Omental fat pad (tissue), 4 donors: Measurements from ENCODE around the gene MADCAM1. TPM values are rescaled to one million over a fixed set of nuclear protein-coding genes. Genes with fewer than 3 reads are reported as not detected.

Source experiments
- ATAC-seq: fragments of 150-250 bp; one replicate; pipeline ENCODE4 v1.9.1; 2016; ENCODE audit warnings: mild to moderate bottlenecking, moderate library complexity; ENCODE audit not compliant: low FRiP score
- DNase-seq: peaks from one replicate; pipeline ENCODE4 v3.0.0-alpha.2; 2019; ENCODE audit warnings: low spot score
- CTCF ChIP-seq, 3 donors: fragments of 450-650 bp; IDR thresholded peaks; one replicate each; pipeline ENCODE4 v1.5.1; 2016 to 2017; ENCODE audit warnings: antibody characterized with exemption in 3 of 3, mild to moderate bottlenecking in 3 of 3, moderate library complexity in 2 of 3
- total RNA-seq, 4 donors: library from RNA; depleted of rRNA; stranded (reverse); fragments of >200 nt; gene quantifications; one replicate each; pipeline ENCODE4 v1.1.0, GENCODE V29; 2016

The MADCAM1 gene
- total RNA-seq, 4 donors from 2014 or later: 0.69 TPM; not detected in 3

- ATAC-seq (no peak), DNase-seq (no peak)
These were observed 40.0 kb downstream of the MADCAM1 start for GRCh38 chr19:536031-536880.

GRCh38 chr19:536881-537404 lies 40.7 kb downstream of the MADCAM1 start:
- no peak for ATAC-seq
- TF ChIP-seq CTCF (IDR thresholded peaks at IDR 0.05): no peak
- no peak for DNase-seq

More at GRCh38 chr19:536031-536880, 40.0 kb downstream of the MADCAM1 start:
- TF ChIP-seq CTCF (IDR thresholded peaks at IDR 0.05): no peak

GRCh38 chr19:538641-539428 lies 42.5 kb downstream of the MADCAM1 start:
- DNase-seq (no peak), ATAC-seq (no peak)
- TF ChIP-seq CTCF (IDR thresholded peaks at IDR 0.05): no peak

- ATAC-seq: no peak
These were observed 43.2 kb downstream of the MADCAM1 start for GRCh38 chr19:539429-540030.

GRCh38 chr19:540867-541637 lies 44.8 kb downstream of the MADCAM1 start:
- DNase-seq (no peak), ATAC-seq (no peak)
- no peak for TF ChIP-seq CTCF (IDR thresholded peaks at IDR 0.05)

More at GRCh38 chr19:539429-540030, 43.2 kb downstream of the MADCAM1 start:
- DNase-seq: no peak
- no peak for TF ChIP-seq CTCF (IDR thresholded peaks at IDR 0.05)

- ATAC-seq (no peak), DNase-seq (no peak)
- TF ChIP-seq CTCF (IDR thresholded peaks at IDR 0.05): no peak
These were observed 45.4 kb downstream of the MADCAM1 start for GRCh38 chr19:541699-542098.
